ENCODE measurements around the gene ACSBG1.
A peak's percentile ranks its signal among the peaks of the same experiment; 100 is the strongest.

Gene ACSBG1, protein sequence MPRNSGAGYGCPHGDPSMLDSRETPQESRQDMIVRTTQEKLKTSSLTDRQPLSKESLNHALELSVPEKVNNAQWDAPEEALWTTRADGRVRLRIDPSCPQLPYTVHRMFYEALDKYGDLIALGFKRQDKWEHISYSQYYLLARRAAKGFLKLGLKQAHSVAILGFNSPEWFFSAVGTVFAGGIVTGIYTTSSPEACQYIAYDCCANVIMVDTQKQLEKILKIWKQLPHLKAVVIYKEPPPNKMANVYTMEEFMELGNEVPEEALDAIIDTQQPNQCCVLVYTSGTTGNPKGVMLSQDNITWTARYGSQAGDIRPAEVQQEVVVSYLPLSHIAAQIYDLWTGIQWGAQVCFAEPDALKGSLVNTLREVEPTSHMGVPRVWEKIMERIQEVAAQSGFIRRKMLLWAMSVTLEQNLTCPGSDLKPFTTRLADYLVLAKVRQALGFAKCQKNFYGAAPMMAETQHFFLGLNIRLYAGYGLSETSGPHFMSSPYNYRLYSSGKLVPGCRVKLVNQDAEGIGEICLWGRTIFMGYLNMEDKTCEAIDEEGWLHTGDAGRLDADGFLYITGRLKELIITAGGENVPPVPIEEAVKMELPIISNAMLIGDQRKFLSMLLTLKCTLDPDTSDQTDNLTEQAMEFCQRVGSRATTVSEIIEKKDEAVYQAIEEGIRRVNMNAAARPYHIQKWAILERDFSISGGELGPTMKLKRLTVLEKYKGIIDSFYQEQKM

GRCh38 chr15:78234515-78235040 is at the start of gene ACSBG1:
Gene ACSBG1, minus strand, starts transcription at chr15:78234565. Its CDS starts 64 bp downstream, at chr15:78234501.
- no peak for DNase-seq (ENCODE audit: low spot score)

GRCh38 chr15:78282324-78282723 is 48.0 kb upstream of the ACSBG1 start:
- no peak for DNase-seq (ENCODE audit: low spot score)

DNA sequence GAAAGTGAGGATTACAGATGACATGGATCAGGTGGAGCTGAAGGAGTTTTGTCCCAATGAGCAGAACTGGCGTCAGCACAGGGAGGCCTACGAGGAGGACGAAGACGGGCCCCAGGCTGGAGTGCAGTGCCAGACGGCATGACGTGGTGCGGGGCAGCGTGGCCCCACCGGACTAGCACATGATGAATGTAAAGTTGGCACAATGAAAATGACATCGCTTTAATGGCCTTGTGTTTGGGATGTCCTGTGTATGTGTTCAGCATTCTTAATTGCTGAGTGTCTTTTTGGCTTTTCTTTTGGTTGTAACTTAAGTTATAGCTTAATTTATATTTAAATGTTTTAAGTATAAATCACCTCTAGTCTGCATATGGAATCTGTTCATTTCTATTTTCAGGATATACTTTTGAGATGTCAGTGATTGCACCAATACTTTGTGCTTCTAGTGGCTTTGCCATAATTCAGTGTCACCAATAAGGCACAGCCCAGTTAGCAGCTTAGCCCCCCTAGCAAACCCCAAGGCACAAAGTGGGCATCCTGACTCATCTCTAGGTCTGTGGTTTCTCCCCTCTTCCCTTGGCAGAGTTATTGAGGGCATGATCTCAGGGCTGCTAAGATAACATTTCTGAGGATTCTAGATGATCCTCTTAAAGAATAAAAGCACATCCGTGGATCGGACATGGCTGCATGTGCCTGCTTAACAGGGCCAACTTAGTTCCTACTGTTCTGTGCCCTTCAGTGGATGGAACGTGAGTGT is 46.1 kb upstream of the ACSBG1 start:
- no peak for DNase-seq (ENCODE audit: low spot score)

DNA sequence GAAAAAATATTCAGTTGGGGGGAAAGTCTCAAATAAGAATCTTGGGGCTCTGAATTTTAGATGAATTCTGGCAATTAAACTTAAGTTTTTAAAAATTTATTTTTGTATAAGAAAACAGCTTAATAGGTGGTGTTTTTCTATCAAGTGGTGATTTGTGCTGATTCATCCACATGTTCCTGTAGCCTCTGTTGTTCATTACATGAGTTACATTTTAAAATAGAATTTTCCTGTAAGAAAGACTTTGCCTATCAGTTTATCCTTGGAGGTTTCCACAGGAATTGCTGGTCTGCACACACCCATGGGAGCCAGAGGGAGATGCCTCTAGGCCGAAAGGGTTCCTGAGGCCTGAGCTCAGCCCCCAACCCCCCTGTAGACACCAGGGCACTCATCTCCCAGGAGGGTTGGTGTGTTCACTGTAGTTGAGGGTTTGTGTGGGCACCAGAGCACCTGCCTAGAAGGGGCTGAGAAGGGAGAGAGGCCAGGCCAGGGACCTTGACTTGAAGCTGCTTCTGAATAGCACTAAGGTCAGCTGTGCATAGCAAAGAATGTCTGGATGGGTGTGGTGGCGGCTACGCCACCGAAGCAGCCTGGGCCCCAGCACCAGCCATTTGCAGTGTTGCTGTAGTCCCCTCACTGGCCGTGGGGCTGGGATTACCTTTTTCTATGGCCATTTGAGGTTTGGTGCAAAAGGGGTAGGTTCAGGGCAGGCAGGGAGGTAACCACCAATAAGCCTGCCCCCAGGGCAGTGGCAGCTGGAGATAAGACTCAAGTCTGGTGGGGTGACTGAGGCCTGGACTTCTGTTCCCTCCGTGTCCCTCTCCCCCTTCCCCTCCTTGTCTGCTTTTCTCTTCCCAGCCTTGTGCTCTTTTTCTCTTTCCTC is 41.9 kb upstream of the ACSBG1 start:
- no peak for DNase-seq (ENCODE audit: low spot score)

DNA sequence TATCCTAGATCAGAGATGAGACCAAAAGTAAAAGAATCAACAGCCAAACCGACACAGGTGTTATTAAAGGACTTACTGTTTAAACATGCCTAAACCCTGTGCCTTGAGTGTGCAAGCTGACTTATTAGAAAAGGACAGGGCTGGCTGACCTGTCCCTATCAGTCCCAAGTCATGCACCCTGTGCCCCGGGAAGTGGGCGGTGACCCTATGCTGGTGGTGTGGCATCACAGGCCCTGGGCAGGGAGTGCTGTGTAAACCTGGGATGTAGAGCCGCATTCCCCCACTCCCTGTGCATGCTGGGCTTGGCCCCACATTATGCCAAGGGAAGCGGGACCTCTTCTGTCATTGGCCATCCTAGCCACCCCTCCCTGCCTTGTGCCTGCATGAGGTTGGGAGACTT is 40.6 kb upstream of the ACSBG1 start:
- no peak for DNase-seq (ENCODE audit: low spot score)

- DNase-seq (ENCODE audit: low spot score) = peak; percentile 49
Observed at GRCh38 chr15:78272776-78273175, 38.4 kb upstream of the ACSBG1 start.

GRCh38 chr15:78272316-78272715 is 38.0 kb upstream of the ACSBG1 start:
- DNase-seq (ENCODE audit: low spot score) = peak; percentile 19

GRCh38 chr15:78266806-78267205 is 32.4 kb upstream of the ACSBG1 start:
- DNase-seq (ENCODE audit: low spot score) = no peak

- no peak for DNase-seq (ENCODE audit: low spot score)
Observed at GRCh38 chr15:78266229-78266628, 31.9 kb upstream of the ACSBG1 start.

- peak; percentile 63 for DNase-seq (ENCODE audit: low spot score)
Observed at GRCh38 chr15:78265752-78266224, 31.4 kb upstream of the ACSBG1 start.

GRCh38 chr15:78265137-78265460 is 30.7 kb upstream of the ACSBG1 start:
- DNase-seq (ENCODE audit: low spot score) = no peak

DNA sequence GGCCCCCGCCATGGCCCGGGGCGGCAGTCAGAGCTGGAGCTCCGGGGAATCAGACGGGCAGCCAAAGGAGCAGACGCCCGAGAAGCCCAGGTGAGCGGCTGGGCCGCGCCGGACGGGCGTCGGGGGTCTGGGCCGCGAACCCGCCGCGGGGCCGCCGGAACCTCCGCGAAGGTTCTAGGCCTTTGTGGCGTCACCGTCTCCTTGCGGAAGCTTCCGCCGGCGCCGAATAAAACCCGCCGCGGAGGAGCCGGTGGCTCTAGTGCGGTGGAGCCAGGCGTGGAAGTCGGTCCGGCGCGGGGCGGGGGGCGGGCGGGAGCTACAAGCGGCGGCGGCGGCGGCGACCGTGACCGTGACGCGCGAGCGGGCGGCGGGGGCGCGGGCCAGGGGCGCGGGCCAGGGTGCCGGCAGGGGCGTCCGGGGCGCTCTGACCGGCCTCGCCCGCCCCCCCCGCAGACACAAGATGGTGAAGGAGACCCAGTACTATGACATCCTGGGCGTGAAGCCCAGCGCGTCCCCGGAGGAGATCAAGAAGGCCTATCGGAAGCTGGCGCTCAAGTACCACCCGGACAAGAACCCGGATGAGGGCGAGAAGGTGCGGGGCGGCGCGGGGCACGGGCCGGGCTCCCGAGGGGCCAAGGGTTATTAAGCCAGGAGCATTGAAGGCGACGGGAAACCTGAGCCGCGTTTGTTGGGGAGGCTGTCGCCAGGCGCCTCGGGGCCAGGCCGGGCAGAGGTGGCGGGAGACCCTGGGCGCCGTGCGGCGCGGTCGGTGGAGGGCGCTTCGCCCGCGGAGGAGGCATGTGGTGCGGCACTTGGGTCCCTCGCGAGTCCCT is 30.2 kb upstream of the ACSBG1 start, which contains the start of gene DNAJA4:
Gene DNAJA4 (plus strand): TSS at position 259 of the 833 bp plus-strand sequence. CDS start 202 bp downstream, at position 461.
- peak; percentile 39 for DNase-seq (ENCODE audit: low spot score)

DNA sequence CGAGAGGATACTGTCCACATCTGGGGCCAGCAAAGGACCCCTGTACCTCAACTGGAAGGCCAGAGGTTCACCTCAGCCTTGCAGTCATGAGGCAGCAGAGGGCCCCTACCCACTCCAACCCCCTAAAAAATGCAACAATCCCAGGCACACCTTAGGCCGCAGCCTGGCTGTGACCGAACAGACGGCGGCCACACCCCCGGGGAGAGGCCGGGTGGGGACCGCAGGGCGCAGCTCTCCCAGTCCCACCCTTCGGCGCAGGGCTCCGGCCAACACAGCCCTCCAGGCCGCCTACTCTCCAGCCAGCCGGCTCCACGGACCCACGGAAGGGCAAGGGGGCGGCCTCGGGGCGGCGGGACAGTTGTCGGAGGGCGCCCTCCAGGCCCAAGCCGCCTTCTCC is 29.5 kb upstream of the ACSBG1 start:
- no peak for DNase-seq (ENCODE audit: low spot score)

DNA sequence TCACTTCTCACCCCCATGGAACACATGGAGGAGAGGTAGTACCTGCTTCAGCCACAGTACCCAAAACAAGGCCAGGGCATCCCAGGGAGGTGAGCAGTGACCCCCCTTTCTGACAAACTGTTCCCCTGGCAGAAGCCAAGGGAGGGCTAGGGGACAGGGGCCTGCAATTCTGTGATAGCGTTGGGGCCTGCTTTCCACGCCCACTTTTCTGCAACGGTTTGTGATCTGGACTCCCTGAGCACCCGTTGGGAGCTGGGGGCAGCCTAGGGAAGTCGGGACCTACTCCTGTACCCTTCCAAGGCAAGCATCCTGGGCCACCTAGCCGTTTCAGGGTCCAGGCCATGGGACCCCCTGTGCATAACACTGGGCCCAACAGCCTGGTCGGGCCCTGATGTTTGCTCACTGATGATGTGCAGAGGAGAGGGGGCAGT is 29.0 kb upstream of the ACSBG1 start:
- no peak for DNase-seq (ENCODE audit: low spot score)

- DNase-seq (ENCODE audit: low spot score) = no peak
Observed at GRCh38 chr15:78261062-78261461, 26.7 kb upstream of the ACSBG1 start.

DNA sequence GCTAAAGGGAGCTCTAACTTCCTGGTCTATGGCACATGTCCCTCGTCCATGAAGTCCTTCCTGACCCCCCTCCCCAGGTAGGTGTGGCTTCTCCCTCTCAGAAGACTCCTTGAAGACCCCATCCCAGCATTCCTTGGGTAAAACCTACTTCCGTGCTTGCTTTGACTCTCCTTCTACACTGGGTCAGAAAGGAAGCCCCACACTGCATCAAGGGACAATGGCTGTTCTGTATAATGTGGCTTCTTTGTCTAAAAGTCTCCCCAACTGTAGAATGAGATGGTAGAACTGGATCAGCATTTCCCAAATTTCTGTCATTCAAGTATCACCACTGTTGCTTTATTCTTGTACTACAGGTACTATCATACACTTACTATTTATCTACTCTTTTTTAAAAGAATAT is 26.1 kb upstream of the ACSBG1 start:
- DNase-seq (ENCODE audit: low spot score) = no peak

DNA sequence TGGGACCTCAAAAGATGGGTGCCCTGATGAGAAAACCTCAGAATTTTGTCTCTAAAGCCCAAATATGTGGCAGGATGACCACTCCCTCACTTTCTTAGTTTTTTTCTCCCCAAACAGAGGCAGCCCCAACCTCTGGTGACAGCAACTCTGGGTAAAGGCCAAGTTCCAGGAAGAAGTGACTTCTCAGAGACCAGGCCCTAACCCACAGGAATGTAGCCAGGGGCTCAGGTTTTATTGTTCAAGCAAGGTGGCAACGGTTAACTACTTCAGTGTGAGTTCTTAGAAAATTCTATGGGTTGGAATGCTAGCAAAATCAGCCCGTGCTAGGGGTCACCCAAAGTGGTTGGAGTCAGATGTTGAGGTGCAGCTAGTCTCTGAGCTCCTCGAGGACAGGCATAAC is 24.9 kb upstream of the ACSBG1 start:
- DNase-seq (ENCODE audit: low spot score) = peak; percentile 25

- no peak for DNase-seq (ENCODE audit: low spot score)
Observed at GRCh38 chr15:78257681-78258080, 23.3 kb upstream of the ACSBG1 start.

- no peak for DNase-seq (ENCODE audit: low spot score)
Observed at GRCh38 chr15:78256044-78256437, 21.7 kb upstream of the ACSBG1 start.

DNA sequence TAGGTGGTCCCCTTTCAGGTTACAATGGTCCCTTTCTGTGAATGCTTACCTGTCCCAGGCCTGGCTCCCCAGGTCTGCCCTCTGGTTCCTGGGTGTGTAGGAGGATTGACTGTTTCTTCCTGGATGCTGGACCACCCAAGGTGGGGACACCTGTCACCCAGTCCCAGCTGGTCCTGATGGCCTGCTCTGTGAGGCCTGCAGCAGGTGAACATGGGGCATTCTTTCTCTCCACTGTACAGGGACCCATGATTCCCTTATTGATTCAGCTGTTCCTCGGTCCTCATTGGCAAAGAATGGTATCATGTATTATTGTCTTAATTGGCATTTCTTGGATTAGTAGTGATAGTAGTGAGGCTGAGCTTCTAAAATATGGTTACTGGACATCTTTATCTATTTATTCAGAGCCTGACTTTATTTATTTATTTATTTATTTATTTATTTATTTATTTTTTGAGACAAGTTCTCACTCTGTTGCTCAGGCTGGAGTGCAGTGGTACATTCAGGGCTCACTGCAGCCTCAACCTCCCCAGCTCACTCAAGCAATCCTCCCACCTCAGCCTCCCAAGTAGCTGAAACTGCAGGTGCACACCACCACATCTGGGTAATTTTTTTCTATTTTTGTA is 21.2 kb upstream of the ACSBG1 start:
- DNase-seq (ENCODE audit: low spot score) = no peak
